ENCODE data around the gene DENND2D. TPM values are rescaled to one million over a fixed set of nuclear protein-coding genes. Genes with fewer than 3 reads are reported as not detected.

The DENND2D gene
- total RNA-seq, 2 donors from 2014 or later, result 0.89 to 2.6 TPM

DNA sequence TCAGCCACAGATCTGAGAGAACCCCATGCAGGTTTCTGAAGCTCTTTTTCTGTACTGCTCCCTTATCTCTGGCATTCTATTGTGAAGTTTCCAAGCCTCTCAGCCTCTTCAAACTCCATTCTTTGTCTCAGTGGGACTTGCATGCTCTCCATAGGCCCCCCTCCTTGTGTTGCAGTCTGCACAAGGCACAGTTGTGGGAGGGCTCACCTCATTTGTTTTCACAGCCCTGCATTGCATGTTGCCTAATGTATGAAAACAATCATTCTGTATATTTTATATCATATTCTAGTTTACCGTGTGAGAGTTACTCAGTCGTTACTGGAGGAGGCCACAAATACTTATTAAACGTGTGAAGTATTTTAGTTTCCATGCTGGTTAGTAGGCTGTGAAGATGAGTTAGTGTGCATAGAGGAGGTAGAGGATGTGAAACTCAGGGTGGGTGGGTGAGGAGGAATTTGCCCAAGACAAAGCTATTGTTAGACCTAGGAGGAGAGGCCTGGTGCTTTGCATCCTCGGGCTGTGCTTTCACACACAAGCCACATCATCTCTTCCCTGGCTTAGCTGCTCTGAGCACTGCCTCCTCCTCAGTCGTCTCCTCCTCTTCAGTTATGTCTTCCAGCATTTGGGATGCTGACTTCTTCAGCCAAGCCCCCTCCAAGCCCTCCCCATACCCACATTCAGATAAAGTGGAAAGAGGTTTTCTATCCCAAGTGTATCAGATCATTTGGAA lies 19.3 kb upstream of the DENND2D start:
- no peaks in the 10 kb centered on the region for H3K27me3 Mint-ChIP-seq (ENCODE audit: insufficient read depth)
- H3K4me3 Mint-ChIP-seq, result no peak overlapping the region
- Histone ChIP-seq H3K4me1 (ENCODE audit: control insufficient read depth, insufficient read depth, low read length) (peaks cover 9% of the 10 kb centered on the region), H3K27ac (ENCODE audit: low read depth, low read length) (peak overlapping the region; percentile 78), H3K4me3 (ENCODE audit: low read length) (no peak overlapping the region), H3K9ac (ENCODE audit: extremely low read depth, low read length, poor library complexity, severe bottlenecking) (no peak overlapping the region), H3K36me3 (ENCODE audit: control insufficient read depth, insufficient read depth, low read length) (no peaks in the 10 kb centered on the region), H3K27me3 (ENCODE audit: control insufficient read depth, insufficient read depth, low read length, poor library complexity, severe bottlenecking) (no peaks in the 10 kb centered on the region), H3K9me3 (ENCODE audit: control insufficient read depth, low read length) (no peaks in the 10 kb centered on the region)
- no peaks in the 10 kb centered on the region for H3K9me3 Mint-ChIP-seq
- H3K4me1 Mint-ChIP-seq, result peaks cover 61% of the 10 kb centered on the region
- TF ChIP-seq, protein P1, sequence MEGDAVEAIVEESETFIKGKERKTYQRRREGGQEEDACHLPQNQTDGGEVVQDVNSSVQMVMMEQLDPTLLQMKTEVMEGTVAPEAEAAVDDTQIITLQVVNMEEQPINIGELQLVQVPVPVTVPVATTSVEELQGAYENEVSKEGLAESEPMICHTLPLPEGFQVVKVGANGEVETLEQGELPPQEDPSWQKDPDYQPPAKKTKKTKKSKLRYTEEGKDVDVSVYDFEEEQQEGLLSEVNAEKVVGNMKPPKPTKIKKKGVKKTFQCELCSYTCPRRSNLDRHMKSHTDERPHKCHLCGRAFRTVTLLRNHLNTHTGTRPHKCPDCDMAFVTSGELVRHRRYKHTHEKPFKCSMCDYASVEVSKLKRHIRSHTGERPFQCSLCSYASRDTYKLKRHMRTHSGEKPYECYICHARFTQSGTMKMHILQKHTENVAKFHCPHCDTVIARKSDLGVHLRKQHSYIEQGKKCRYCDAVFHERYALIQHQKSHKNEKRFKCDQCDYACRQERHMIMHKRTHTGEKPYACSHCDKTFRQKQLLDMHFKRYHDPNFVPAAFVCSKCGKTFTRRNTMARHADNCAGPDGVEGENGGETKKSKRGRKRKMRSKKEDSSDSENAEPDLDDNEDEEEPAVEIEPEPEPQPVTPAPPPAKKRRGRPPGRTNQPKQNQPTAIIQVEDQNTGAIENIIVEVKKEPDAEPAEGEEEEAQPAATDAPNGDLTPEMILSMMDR (conservative IDR thresholded peaks at IDR 0.05), result no peak
- no peaks in the 10 kb centered on the region for H3K36me3 Mint-ChIP-seq (ENCODE audit: low read depth)
- peak; percentile 78 for DNase-seq
- WGBS, 2 experiments (ENCODE audit: insufficient coverage in 1 of 2, insufficient read length in 1 of 2), result 47 to 50% methylated on average over 2 to 5 of the region's 5 CpGs
- H3K27ac Mint-ChIP-seq, result peak overlapping the region; percentile 86

DNA sequence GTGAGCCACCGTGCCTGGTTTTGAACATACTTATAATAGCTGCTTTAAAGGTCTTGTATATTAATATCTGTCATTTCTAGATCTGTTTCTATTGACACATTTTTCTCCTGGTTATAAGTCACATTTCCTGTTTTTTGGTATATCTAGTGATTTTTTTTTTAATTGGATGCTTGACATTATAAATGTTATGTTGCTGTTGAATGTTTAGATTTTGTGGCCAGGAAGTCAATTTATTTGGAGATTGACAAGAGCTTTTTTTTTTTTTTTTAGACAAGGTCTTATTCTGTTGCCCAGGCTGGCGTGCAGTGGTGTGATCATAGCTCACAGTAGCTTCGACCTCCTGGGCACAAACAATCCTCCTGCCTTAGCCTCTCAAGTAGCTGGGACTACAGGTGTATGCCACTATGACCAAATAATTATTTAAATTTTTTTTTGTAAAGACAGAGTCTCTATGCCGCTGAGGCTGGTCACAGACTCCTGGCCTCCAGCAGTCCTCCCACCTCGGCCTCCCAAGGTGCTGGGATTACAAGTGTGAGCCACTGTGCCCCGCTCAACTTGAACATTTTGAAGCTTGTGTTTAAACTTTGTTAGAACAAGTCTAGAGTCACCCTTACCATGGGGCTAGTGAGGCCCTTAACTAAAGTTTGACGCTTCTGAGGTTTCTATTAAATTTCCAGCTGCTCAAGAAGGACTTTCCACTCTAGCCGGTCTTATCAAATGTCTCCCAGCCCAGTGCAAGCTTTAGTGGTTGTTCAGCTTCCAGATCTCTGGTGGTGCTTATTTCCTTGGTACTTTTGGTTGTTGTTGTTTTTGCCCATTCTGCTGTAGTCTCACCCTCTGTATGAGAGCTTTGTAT lies 18.5 kb upstream of the DENND2D start:
- TF ChIP-seq, protein P1 (conservative IDR thresholded peaks at IDR 0.05), result no peak
- H3K9me3 Mint-ChIP-seq, result no peaks in the 10 kb centered on the region
- H3K27me3 Mint-ChIP-seq (ENCODE audit: insufficient read depth), result no peaks in the 10 kb centered on the region
- H3K4me1 ChIP-seq (ENCODE audit: control insufficient read depth, insufficient read depth, low read length), result peaks cover 16% of the 10 kb centered on the region
- no peaks in the 10 kb centered on the region for H3K9me3 ChIP-seq (ENCODE audit: control insufficient read depth, low read length)
- no peaks in the 10 kb centered on the region for H3K36me3 Mint-ChIP-seq (ENCODE audit: low read depth)
- H3K4me3 ChIP-seq (ENCODE audit: low read length), result no peak overlapping the region
- H3K36me3 ChIP-seq (ENCODE audit: control insufficient read depth, insufficient read depth, low read length), result no peaks in the 10 kb centered on the region
- H3K4me3 Mint-ChIP-seq, result no peak overlapping the region
- H3K27ac ChIP-seq (ENCODE audit: low read depth, low read length), result peak overlapping the region; percentile 78
- DNase-seq, result peak; percentile 55
- WGBS, 2 experiments (ENCODE audit: insufficient coverage in 1 of 2, insufficient read length in 1 of 2), result 84 to 85% methylated on average over 2 to 8 of the region's 8 CpGs
- peak overlapping the region; percentile 86 for H3K27ac Mint-ChIP-seq
- H3K4me1 Mint-ChIP-seq, result peaks cover 69% of the 10 kb centered on the region
- H3K27me3 ChIP-seq (ENCODE audit: control insufficient read depth, insufficient read depth, low read length, poor library complexity, severe bottlenecking), result no peaks in the 10 kb centered on the region
- no peak overlapping the region for H3K9ac ChIP-seq (ENCODE audit: extremely low read depth, low read length, poor library complexity, severe bottlenecking)

DNA sequence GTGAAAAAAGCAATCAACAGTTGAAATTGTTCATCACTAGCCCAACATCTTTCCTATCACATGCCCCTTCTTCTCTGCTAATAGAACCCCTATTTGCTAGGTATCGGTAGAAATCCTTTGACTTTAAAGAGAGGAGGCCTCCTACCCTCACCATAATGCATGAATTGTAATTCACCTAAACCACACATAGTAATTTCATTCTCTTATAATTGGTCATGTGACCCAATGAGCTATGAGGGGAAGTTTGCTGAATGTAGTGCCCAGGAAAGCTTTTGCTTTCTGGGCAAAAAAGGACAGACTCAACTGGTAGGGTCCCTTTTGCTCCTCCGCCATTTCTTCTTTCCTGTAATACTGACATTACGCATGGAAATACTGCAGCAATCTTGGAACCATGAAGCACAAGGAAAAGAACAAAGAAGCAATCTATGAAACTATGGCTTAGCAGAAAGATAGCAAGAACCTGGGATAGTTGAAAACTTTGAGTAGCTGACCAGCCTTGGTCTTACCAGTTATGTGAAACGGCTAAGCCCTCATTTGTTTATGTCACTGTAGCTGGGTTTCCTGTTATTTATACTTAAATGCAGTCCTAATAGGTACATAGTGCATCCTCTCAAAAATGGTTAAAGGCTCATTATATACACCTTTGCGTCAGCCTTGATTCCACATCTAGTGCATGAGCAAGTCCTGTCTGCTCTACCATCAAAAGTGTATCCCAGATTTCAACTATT lies 16.9 kb upstream of the DENND2D start:
- no peaks in the 10 kb centered on the region for H3K9me3 Mint-ChIP-seq
- TF ChIP-seq, protein P1 (conservative IDR thresholded peaks at IDR 0.05), result no peak
- no peaks in the 10 kb centered on the region for H3K36me3 Mint-ChIP-seq (ENCODE audit: low read depth)
- no peaks in the 10 kb centered on the region for H3K27me3 Mint-ChIP-seq (ENCODE audit: insufficient read depth)
- Histone ChIP-seq H3K4me3 (ENCODE audit: low read length) (no peak overlapping the region), H3K27me3 (ENCODE audit: control insufficient read depth, insufficient read depth, low read length, poor library complexity, severe bottlenecking) (no peaks in the 10 kb centered on the region), H3K27ac (ENCODE audit: low read depth, low read length) (no peak overlapping the region), H3K36me3 (ENCODE audit: control insufficient read depth, insufficient read depth, low read length) (no peaks in the 10 kb centered on the region), H3K4me1 (ENCODE audit: control insufficient read depth, insufficient read depth, low read length) (peaks cover 24% of the 10 kb centered on the region), H3K9ac (ENCODE audit: extremely low read depth, low read length, poor library complexity, severe bottlenecking) (no peak overlapping the region), H3K9me3 (ENCODE audit: control insufficient read depth, low read length) (no peaks in the 10 kb centered on the region)
- DNase-seq, result no peak
- no peak overlapping the region for H3K4me3 Mint-ChIP-seq
- H3K4me1 Mint-ChIP-seq, result peaks cover 75% of the 10 kb centered on the region
- 75 to 76% methylated on average over 4 to 5 of the region's 5 CpGs for WGBS, 2 experiments (ENCODE audit: insufficient coverage in 1 of 2, insufficient read length in 1 of 2)
- no peak overlapping the region for H3K27ac Mint-ChIP-seq

All from endodermal cell (in vitro differentiated cells).